ENCODE data around the gene BMPER. TPM values are rescaled to one million over a fixed set of nuclear protein-coding genes. Genes with fewer than 3 reads are reported as not detected.

BMPER gene
- total RNA-seq, 1 experiment from 2014 or later = 6.7 TPM

DNA sequence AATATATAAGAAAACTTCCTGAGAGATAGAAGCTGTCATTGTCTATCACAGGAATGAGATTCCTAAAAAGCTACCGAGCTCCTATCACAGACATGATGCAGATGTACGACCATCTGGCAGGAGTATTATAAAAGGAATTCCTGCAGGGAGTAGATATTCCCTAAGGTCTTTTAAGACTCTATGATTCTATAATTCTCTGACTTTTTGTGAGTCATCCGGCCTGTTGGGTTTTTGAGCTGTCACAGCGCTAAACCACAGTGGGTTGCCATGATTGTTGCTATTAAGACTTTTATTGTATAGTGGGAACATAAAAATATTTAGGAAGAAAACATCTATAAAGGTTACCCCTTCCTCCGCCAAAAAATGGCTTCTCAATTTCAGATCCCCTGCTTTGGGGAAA lies 223.4 kb downstream of the BMPER start:
- peaks cover 37% of the 10 kb centered on the region for H3K4me1 ChIP-seq (ENCODE audit: insufficient read depth, low read length, poor library complexity, severe bottlenecking)
- H3K9me3 ChIP-seq (ENCODE audit: low read depth, low read length, poor library complexity, severe bottlenecking) = peaks cover 11% of the 10 kb centered on the region
- H3K27ac ChIP-seq (ENCODE audit: low read depth, low read length, poor library complexity, severe bottlenecking) = peak overlapping the region; percentile 9
- no peak for TF ChIP-seq EZH2 (IDR thresholded peaks at IDR 0.05; ENCODE audit: borderline replicate concordance, low read depth, low read length, poor library complexity, severe bottlenecking)
- TF ChIP-seq, protein P1, sequence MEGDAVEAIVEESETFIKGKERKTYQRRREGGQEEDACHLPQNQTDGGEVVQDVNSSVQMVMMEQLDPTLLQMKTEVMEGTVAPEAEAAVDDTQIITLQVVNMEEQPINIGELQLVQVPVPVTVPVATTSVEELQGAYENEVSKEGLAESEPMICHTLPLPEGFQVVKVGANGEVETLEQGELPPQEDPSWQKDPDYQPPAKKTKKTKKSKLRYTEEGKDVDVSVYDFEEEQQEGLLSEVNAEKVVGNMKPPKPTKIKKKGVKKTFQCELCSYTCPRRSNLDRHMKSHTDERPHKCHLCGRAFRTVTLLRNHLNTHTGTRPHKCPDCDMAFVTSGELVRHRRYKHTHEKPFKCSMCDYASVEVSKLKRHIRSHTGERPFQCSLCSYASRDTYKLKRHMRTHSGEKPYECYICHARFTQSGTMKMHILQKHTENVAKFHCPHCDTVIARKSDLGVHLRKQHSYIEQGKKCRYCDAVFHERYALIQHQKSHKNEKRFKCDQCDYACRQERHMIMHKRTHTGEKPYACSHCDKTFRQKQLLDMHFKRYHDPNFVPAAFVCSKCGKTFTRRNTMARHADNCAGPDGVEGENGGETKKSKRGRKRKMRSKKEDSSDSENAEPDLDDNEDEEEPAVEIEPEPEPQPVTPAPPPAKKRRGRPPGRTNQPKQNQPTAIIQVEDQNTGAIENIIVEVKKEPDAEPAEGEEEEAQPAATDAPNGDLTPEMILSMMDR (conservative IDR thresholded peaks at IDR 0.05; ENCODE audit: low read depth, low read length) = no peak
- intact Hi-C loops (cut with micrococcal nuclease; ENCODE audit: unreplicated experiment) = loop anchor here (1.0 to 5.0 kb wide), 2 partner anchors 37 to 71 kb away; no protein-coding TSS in a partner anchor
- H3K36me3 ChIP-seq (ENCODE audit: insufficient read depth, low read length, poor library complexity, severe bottlenecking) = peaks cover 4% of the 10 kb centered on the region
- no peak overlapping the region for H3K4me3 ChIP-seq (ENCODE audit: low read depth, low read length, poor library complexity, severe bottlenecking)
- peak; percentile 90 for DNase-seq (ENCODE audit: low spot score)
- no peaks in the 10 kb centered on the region for H3K27me3 ChIP-seq (replicated peaks; ENCODE audit: insufficient read depth, low read depth, low read length, poor library complexity)
- POLR2A ChIA-PET (ENCODE audit: low non-redundant PET) = interaction anchor here (0.6 kb wide), 2 partner anchors 71 to 654 kb away, joined by 3 to 8 read pairs; no protein-coding TSS in a partner anchor
- CTCF ChIA-PET = no interaction called here
- no TSS peak for BruUV-seq (replicated peaks)

DNA sequence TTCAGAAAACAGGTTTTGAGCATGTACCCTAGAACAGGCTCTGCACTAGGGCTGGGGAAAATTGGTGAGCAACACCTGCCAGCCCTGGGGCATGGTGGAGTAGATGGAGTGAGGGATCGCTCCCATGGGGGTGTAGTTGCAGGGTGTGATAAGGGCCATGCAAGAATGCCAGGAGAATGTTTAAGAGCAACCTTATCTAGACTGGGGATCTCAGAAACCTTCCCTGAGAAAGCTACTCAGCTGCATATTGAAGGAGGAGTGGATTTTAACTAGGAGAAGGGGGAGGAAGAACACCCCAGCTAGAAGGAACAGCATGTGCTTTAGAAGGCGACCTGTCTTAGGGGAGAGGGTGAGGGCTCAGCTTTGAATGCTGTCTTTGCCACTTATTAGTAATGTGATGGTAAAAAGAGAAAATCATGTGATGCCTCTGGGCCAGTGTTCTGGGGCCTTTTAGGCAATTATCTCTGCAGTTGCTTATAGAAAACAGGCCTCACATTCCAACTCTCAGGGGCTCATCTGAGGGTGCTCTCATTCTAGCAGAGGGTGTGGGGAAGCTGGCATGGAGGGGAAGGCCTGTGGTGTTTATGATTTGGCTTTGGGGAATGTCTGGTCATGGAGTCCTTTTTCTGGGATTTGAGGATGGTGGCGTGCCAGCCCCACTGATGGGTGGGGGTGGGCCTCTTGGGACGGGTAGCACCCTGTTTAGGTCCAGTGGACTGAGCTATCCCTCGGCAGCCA lies 225.4 kb downstream of the BMPER start:
- BruUV-seq (replicated peaks) = no TSS peak
- CTCF ChIA-PET = no interaction called here
- Histone ChIP-seq H3K27ac (ENCODE audit: low read depth, low read length, poor library complexity, severe bottlenecking) (no peak overlapping the region), H3K27me3 (replicated peaks; ENCODE audit: insufficient read depth, low read depth, low read length, poor library complexity) (no peaks in the 10 kb centered on the region), H3K36me3 (ENCODE audit: insufficient read depth, low read length, poor library complexity, severe bottlenecking) (no peaks in the 10 kb centered on the region), H3K9me3 (ENCODE audit: low read depth, low read length, poor library complexity, severe bottlenecking) (no peaks in the 10 kb centered on the region), H3K4me1 (ENCODE audit: insufficient read depth, low read length, poor library complexity, severe bottlenecking) (peaks cover 37% of the 10 kb centered on the region), H3K4me3 (ENCODE audit: low read depth, low read length, poor library complexity, severe bottlenecking) (no peak overlapping the region)
- DNase-seq (ENCODE audit: low spot score) = peak; percentile 28
- intact Hi-C loops (cut with micrococcal nuclease; ENCODE audit: unreplicated experiment) = no loop called here
- no peak for TF ChIP-seq EZH2 (IDR thresholded peaks at IDR 0.05; ENCODE audit: borderline replicate concordance, low read depth, low read length, poor library complexity, severe bottlenecking)
- TF ChIP-seq, protein P1 (conservative IDR thresholded peaks at IDR 0.05; ENCODE audit: low read depth, low read length) = no peak
- POLR2A ChIA-PET (ENCODE audit: low non-redundant PET) = no interaction called here

DNA sequence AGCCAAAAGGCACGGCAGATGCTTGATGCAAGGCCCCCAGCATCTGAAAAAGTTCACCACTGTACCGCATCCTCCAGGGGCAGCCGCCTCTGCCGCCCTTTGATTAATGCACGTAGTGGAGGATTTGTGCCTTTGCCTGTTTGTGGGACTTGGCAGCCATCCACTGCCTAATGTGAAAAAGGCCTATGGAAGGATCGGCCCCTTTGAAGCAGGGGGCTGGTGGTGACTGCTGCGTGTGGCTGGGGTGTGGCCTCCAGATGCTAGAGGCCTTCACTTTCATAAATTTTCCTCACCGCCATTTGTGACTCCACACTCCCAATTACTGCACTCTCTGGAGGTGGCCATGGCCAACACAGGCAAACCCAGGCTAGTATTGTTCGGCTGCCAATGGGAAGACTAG lies 226.0 kb downstream of the BMPER start:
- no TSS peak for BruUV-seq (replicated peaks)
- CTCF ChIA-PET = no interaction called here
- no peaks in the 10 kb centered on the region for H3K9me3 ChIP-seq (ENCODE audit: low read depth, low read length, poor library complexity, severe bottlenecking)
- POLR2A ChIA-PET (ENCODE audit: low non-redundant PET) = no interaction called here
- H3K27me3 ChIP-seq (replicated peaks; ENCODE audit: insufficient read depth, low read depth, low read length, poor library complexity) = no peaks in the 10 kb centered on the region
- H3K4me1 ChIP-seq (ENCODE audit: insufficient read depth, low read length, poor library complexity, severe bottlenecking) = peaks cover 37% of the 10 kb centered on the region
- H3K27ac ChIP-seq (ENCODE audit: low read depth, low read length, poor library complexity, severe bottlenecking) = no peak overlapping the region
- no peaks in the 10 kb centered on the region for H3K36me3 ChIP-seq (ENCODE audit: insufficient read depth, low read length, poor library complexity, severe bottlenecking)
- peak; percentile 75 for DNase-seq (ENCODE audit: low spot score)
- no peak overlapping the region for H3K4me3 ChIP-seq (ENCODE audit: low read depth, low read length, poor library complexity, severe bottlenecking)
- intact Hi-C loops (cut with micrococcal nuclease; ENCODE audit: unreplicated experiment) = no loop called here
- TF ChIP-seq, protein P1 (conservative IDR thresholded peaks at IDR 0.05; ENCODE audit: low read depth, low read length) = no peak
- no peak for TF ChIP-seq EZH2 (IDR thresholded peaks at IDR 0.05; ENCODE audit: borderline replicate concordance, low read depth, low read length, poor library complexity, severe bottlenecking)
